PC-3 (cell line): ENCODE results near the gene OGT. TPM values are rescaled to one million over a fixed set of nuclear protein-coding genes. Genes with fewer than 3 reads are reported as not detected.

Source experiments
- ATAC-seq: fragments of 200-7000 bp; cut with Tn5 transposase; 2 replicates; pipeline ENCODE4 v1.9.1; 2020; ENCODE audit warnings: mild to moderate bottlenecking, moderate library complexity
- BruUV-seq: library from RNA; stranded (reverse); fragments of 400-500 nt; replicated peaks from 2 replicates; lab custom pipeline; 2021; lab: Mats Ljungman, UMichigan
- CTCF ChIA-PET: fragments of 300-600 bp; sonication (Branson Sonifier 250); formaldehyde crosslinking; loops from one replicate; lab custom pipeline; 2022; ENCODE audit warnings: antibody characterized with exemption; lab: Charles Lee
- POLR2A ChIA-PET: fragments of 300-600 bp; sonication (Branson Sonifier 250); formaldehyde crosslinking; loops from one replicate; lab custom pipeline; 2022; ENCODE audit warnings: antibody characterized with exemption; ENCODE audit not compliant: unreplicated experiment; lab: Charles Lee
- DNase-seq: peaks from one replicate; pipeline ENCODE4 v3.0.0-alpha.2; 2015
- H2AFZ ChIP-seq: fragments of 300-600 bp; sonication (generic); 2 replicates; pipeline ENCODE4 v1.6.0; 2016; ENCODE audit warnings: antibody characterized with exemption, low read length
- H3F3A ChIP-seq: fragments of 300-600 bp; sonication (generic); one replicate; pipeline ENCODE4 v1.6.0; 2017; ENCODE audit warnings: antibody characterized with exemption, low read length, control low read depth, mild to moderate bottlenecking; ENCODE audit not compliant: unreplicated experiment
- H3K27ac ChIP-seq: fragments of 300-600 bp; sonication (generic); 2 replicates; pipeline ENCODE4 v1.5.1; 2016; ENCODE audit warnings: mild to moderate bottlenecking, low read length
- H3K27me3 ChIP-seq: fragments of 300-600 bp; sonication (generic); 2 replicates; pipeline ENCODE4 v1.6.1; 2016; ENCODE audit warnings: low read length, mixed read lengths
- H3K36me3 ChIP-seq: fragments of 300-600 bp; sonication (generic); 2 replicates; pipeline ENCODE4 v1.6.1; 2016; ENCODE audit warnings: low read depth, mixed run types, low read length, mixed read lengths
- H3K4me1 ChIP-seq: fragments of 300-600 bp; sonication (generic); 2 replicates; pipeline ENCODE4 v1.5.1; 2016; ENCODE audit warnings: low read length; ENCODE audit not compliant: insufficient read depth
- H3K4me2 ChIP-seq: fragments of 300-600 bp; sonication (generic); 2 replicates; pipeline ENCODE4 v1.6.0; 2016; ENCODE audit warnings: low read length
- H3K4me3 ChIP-seq: fragments of 300-600 bp; sonication (generic); 2 replicates; pipeline ENCODE4 v1.5.1; 2016; ENCODE audit warnings: mild to moderate bottlenecking, low read length, mixed read lengths
- H3K79me2 ChIP-seq: fragments of 300-600 bp; sonication (generic); 2 replicates; pipeline ENCODE4 v1.6.1; 2017; ENCODE audit warnings: low read length, mixed read lengths
- H3K9ac ChIP-seq: fragments of 300-600 bp; sonication (generic); 2 replicates; pipeline ENCODE4 v1.6.0; 2016; ENCODE audit warnings: mild to moderate bottlenecking, low read length
- H3K9me2 ChIP-seq: fragments of 300-600 bp; sonication (generic); replicated peaks from 2 replicates; pipeline ENCODE4 v1.6.1; 2016; ENCODE audit warnings: mixed run types, low read length, mixed read lengths
- H3K9me3 ChIP-seq: fragments of 300-600 bp; sonication (generic); 2 replicates; pipeline ENCODE4 v1.6.1; 2016; ENCODE audit warnings: low read length, mixed read lengths
- H4K20me1 ChIP-seq: fragments of 300-600 bp; sonication (generic); 2 replicates; pipeline ENCODE4 v1.6.1; 2016; ENCODE audit warnings: low read length, mixed read lengths
- EZH2 ChIP-seq: fragments of 300-600 bp; sonication (generic); IDR thresholded peaks from one replicate; pipeline ENCODE4 v1.6.1; 2017; ENCODE audit warnings: antibody characterized with exemption, mild to moderate bottlenecking, low read length; ENCODE audit not compliant: unreplicated experiment
- EZH2phosphoT487 ChIP-seq: fragments of 300-600 bp; sonication (generic); IDR thresholded peaks from 2 replicates; pipeline ENCODE4 v1.6.1; 2018; ENCODE audit warnings: mild to moderate bottlenecking, antibody characterized with exemption, low read length, borderline replicate concordance
- intact Hi-C: fragments of 100-400 bp; cut with micrococcal nuclease; formaldehyde crosslinking; loops from 2 replicates; pipeline ENCODE4 v1.9.0; 2023
- total RNA-seq: library from RNA; depleted of rRNA; stranded (reverse); fragments of >200 nt; gene quantifications from 2 replicates; pipeline ENCODE4 v1.2.3, GENCODE V29; 2014
- TF ChIP-seq, protein P1 (sequence below): fragments of 300-600 bp; sonication (generic); conservative IDR thresholded peaks from 2 replicates; pipeline ENCODE4 v1.5.1; 2017; ENCODE audit warnings: antibody characterized with exemption, low read depth, mild to moderate bottlenecking, low read length

The OGT gene
- total RNA-seq, 1 experiment from 2014 or later, result 99.8 TPM

DNA sequence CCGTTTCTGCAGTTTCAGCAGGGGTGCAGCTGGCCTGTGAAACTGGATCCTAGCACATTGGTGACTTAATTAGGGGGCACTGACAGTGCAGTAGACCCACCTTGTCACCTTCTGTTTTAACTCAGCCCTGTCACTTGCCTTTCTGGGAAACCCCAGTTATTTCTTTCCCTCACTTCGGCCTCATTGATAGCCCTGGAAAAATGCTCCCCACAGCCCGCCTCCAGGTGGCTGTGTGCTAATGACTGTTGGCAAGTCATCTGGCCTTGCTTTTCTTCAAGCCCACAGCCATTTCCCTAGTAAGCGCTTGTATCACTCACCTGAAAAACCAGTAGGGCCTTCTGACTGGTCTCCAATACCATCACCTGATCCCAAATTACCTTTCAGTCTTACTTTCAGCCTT lies 82.2 kb downstream of the OGT start:
- no peak for DNase-seq
- H4K20me1 ChIP-seq, result no peaks in the 10 kb centered on the region
- H3K79me2 ChIP-seq, result no peaks in the 10 kb centered on the region
- no peak overlapping the region for H2AFZ ChIP-seq
- ChIA-PET CTCF (no interaction called here), POLR2A (no interaction called here)
- H3K9me2 ChIP-seq, result no peaks in the 10 kb centered on the region
- no TSS peak for BruUV-seq
- TF ChIP-seq EZH2 (no peak), EZH2phosphoT487 (no peak)
- TF ChIP-seq, protein P1, sequence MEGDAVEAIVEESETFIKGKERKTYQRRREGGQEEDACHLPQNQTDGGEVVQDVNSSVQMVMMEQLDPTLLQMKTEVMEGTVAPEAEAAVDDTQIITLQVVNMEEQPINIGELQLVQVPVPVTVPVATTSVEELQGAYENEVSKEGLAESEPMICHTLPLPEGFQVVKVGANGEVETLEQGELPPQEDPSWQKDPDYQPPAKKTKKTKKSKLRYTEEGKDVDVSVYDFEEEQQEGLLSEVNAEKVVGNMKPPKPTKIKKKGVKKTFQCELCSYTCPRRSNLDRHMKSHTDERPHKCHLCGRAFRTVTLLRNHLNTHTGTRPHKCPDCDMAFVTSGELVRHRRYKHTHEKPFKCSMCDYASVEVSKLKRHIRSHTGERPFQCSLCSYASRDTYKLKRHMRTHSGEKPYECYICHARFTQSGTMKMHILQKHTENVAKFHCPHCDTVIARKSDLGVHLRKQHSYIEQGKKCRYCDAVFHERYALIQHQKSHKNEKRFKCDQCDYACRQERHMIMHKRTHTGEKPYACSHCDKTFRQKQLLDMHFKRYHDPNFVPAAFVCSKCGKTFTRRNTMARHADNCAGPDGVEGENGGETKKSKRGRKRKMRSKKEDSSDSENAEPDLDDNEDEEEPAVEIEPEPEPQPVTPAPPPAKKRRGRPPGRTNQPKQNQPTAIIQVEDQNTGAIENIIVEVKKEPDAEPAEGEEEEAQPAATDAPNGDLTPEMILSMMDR, result no peak
- no peak overlapping the region for H3K4me2 ChIP-seq
- H3K9me3 ChIP-seq, result no peaks in the 10 kb centered on the region
- H3K4me3 ChIP-seq, result no peak overlapping the region
- H3K36me3 ChIP-seq, result peaks cover 2% of the 10 kb centered on the region; the same call in 1 of the 2 replicates
- H3K9ac ChIP-seq, result no peak overlapping the region
- H3F3A ChIP-seq, result no peaks in the 10 kb centered on the region
- H3K27me3 ChIP-seq, result no peaks in the 10 kb centered on the region
- no peaks in the 10 kb centered on the region for H3K4me1 ChIP-seq
- ATAC-seq, result no peak
- H3K27ac ChIP-seq, result no peak overlapping the region
- intact Hi-C loops, result no loop called here

DNA sequence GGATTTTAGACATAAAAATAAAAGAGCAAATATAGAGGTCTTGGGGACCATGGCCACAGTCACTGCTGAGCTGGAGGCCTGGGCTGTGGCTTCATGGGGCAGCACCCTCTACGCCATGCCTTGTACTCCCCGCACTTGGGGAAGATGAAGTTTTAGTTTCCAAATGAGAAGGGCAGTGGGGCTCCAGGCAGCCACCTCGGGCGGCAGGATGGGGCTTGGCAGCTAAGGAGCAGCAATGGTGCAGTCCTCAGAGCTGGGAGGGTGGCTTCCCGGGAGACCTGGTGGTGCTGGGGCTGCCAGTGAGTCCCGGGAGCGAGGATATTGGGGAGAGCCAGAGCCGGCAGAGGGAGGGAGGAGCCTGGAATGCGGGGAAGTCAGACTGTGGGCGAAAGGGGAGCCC lies 83.0 kb downstream of the OGT start:
- TF ChIP-seq, protein P1, result no peak
- TF ChIP-seq EZH2 (no peak), EZH2phosphoT487 (no peak)
- Histone ChIP-seq H3K4me2 (no peak overlapping the region), H3K27me3 (no peaks in the 10 kb centered on the region), H3F3A (no peaks in the 10 kb centered on the region), H3K4me1 (no peaks in the 10 kb centered on the region), H4K20me1 (no peaks in the 10 kb centered on the region), H2AFZ (no peak overlapping the region), H3K9me3 (no peaks in the 10 kb centered on the region), H3K36me3 (peaks cover 2% of the 10 kb centered on the region; the same call in 1 of the 2 replicates), H3K27ac (no peak overlapping the region), H3K9ac (no peak overlapping the region), H3K4me3 (no peak overlapping the region), H3K9me2 (no peaks in the 10 kb centered on the region), H3K79me2 (no peaks in the 10 kb centered on the region)
- ChIA-PET CTCF (no interaction called here), POLR2A (no interaction called here)
- intact Hi-C loops, result no loop called here
- ATAC-seq (no peak), DNase-seq (no peak)
- no TSS peak for BruUV-seq

DNA sequence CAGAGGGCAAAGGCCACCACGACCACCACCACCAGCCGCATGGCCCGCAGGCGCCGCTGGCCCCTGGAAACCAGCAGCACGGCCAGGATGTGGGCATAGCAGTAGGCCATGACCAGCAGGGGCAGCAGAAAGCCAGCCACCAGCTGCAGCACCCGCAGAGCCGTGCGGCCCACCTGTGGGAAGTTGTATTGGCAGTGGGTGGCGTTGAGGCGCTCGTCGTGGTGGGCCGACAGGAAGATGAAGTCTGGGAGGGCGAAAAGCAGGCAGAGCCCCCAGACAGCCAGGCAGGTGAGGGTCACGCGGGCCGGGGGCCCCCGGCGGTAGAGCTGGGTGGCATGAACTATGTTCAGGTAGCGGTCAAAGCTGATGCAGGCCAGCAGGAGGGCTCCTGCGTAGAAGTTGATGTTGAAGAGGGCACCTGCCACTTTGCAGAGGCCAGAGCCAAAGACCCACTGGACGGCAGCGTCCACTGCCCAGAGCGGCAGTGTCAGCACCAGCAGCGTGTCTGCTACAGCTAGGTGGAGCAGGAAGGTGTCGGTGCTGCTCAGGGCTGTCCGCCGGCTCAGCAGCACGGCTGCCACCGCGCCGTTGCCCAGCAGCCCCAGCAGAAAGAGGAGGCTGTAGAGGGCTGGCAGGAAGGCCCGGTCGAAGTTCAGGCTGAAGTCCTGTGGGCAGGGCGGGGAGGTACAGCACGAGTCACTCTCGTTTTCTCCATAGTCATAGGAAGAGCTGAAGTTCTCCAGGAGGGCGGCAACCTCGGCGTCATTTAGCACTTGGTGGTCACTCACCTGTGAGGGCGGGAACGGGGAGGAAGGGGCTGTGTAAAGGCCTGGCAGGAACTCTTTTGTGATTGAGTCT lies 84.0 kb downstream of the OGT start:
- H3K9me2 ChIP-seq, result no peaks in the 10 kb centered on the region
- H3K27ac ChIP-seq, result no peak overlapping the region
- H2AFZ ChIP-seq, result no peak overlapping the region
- no peaks in the 10 kb centered on the region for H3K9me3 ChIP-seq
- ChIA-PET POLR2A (no interaction called here), CTCF (no interaction called here)
- peak; percentile 37; the same call in 1 of the 2 replicates for ATAC-seq
- no peak for TF ChIP-seq EZH2phosphoT487
- TF ChIP-seq, protein P1, result no peak
- TF ChIP-seq EZH2, result no peak
- no peaks in the 10 kb centered on the region for H3K79me2 ChIP-seq
- H3K4me1 ChIP-seq, result no peaks in the 10 kb centered on the region
- no peak for DNase-seq
- no peak overlapping the region for H3K4me2 ChIP-seq
- intact Hi-C loops, result no loop called here
- no peak overlapping the region for H3K4me3 ChIP-seq
- no peaks in the 10 kb centered on the region for H3F3A ChIP-seq
- no peaks in the 10 kb centered on the region for H3K27me3 ChIP-seq
- H3K36me3 ChIP-seq, result peaks cover 2% of the 10 kb centered on the region; the same call in 1 of the 2 replicates
- BruUV-seq, result no TSS peak
- H4K20me1 ChIP-seq, result no peaks in the 10 kb centered on the region
- H3K9ac ChIP-seq, result no peak overlapping the region
